ENCODE measurements around the gene FAM50A.
"Not testable (repeated sequence)": the region's sequence is repeated elsewhere in the genome, so short reads cannot be mapped to it uniquely, and the experiment has no call there.

The FAM50A gene

GRCh38 chrX:154494715-154495114, 50.8 kb downstream of the FAM50A start:
- no peak overlapping the region for H3K4me3 ChIP-seq (ENCODE audit: insufficient read length, low read depth)
- H3K27me3 ChIP-seq (ENCODE audit: insufficient read depth, insufficient read length) = no peaks in the 10 kb centered on the region
- H3K4me1 ChIP-seq (ENCODE audit: insufficient read depth, insufficient read length) = no peaks in the 10 kb centered on the region
- no peaks in the 10 kb centered on the region for H3K36me3 ChIP-seq (ENCODE audit: insufficient read depth, insufficient read length, low read length)
- H3K9ac ChIP-seq (ENCODE audit: insufficient read length, low read depth) = no peak overlapping the region
- no peak for DNase-seq (ENCODE audit: low read depth, low spot score)
- TF ChIP-seq ZNF274 (IDR thresholded peaks at IDR 0.05; ENCODE audit: low read depth, low read length) = no peak
- no peak for TF ChIP-seq SUZ12 (IDR thresholded peaks at IDR 0.05; ENCODE audit: extremely low read depth, insufficient read depth, insufficient read length)
- no peak for TF ChIP-seq YY1 (IDR thresholded peaks at IDR 0.05; ENCODE audit: insufficient read depth, insufficient read length)
- H3K9me3 ChIP-seq (ENCODE audit: insufficient read depth, low read length) = no peaks in the 10 kb centered on the region

DNA sequence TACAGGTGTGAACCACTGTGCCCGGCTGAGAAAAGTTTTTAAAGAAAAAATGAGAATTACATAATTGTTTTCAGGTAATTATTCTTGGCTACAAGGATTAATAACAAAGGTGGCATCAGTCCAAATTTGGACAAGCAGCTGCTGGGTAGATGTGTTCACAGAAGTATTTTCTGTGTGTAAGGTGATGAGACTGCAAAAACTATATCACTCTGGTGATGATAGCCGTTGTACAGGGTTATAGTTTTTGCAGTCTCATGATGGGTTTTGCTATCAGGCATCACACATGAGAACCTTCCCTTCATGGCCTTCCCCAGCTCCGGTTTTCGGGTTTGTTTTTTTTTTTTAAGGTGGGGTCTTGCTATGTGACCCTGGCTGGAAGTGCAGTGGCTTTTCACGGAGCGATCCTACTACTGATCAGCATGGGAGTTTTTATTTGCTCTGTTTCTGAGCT, 51.6 kb downstream of the FAM50A start:
- no peaks in the 10 kb centered on the region for H3K9me3 ChIP-seq (ENCODE audit: insufficient read depth, low read length)

DNA sequence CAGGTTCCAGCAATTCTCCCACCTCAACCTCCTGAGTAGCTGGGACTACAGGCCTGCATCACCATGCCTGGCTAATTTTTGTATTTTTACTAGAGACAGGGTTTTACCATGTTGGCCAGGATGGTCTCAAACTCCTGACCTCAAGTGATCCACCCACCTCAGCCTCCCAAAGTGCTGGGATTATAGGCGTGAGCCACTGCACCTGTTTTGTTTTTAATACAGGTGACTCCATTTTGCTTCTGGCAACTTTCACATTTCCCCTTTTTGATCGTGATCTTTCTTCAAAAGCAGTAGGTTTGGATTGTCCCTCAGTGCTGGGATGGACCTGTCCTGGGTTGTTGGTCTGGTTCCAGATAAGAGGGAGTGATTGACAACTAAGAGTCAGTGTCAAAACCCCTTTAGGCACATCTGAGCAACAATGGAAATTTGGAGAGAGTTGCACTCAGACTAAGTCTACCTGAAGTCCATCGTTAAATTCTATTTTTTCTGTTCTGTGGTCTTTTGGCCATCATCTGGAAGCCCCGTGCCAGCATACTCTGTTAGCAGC, 52.7 kb downstream of the FAM50A start:
- DNase-seq (ENCODE audit: low read depth, low spot score); H3K9me3 ChIP-seq (ENCODE audit: insufficient read depth, low read length); H3K9ac ChIP-seq (ENCODE audit: insufficient read length, low read depth); H3K4me3 ChIP-seq (ENCODE audit: insufficient read length, low read depth); H3K36me3 ChIP-seq (ENCODE audit: insufficient read depth, insufficient read length, low read length); H3K4me1 ChIP-seq (ENCODE audit: insufficient read depth, insufficient read length); H3K27me3 ChIP-seq (ENCODE audit: insufficient read depth, insufficient read length): not testable (repeated sequence)

More for the DNA sequence above, 51.6 kb downstream of the FAM50A start:
- no peak for DNase-seq (ENCODE audit: low read depth, low spot score)
- H3K36me3 ChIP-seq (ENCODE audit: insufficient read depth, insufficient read length, low read length) = no peaks in the 10 kb centered on the region
- no peak overlapping the region for H3K9ac ChIP-seq (ENCODE audit: insufficient read length, low read depth)
- H3K4me3 ChIP-seq (ENCODE audit: insufficient read length, low read depth) = no peak overlapping the region
- H3K27me3 ChIP-seq (ENCODE audit: insufficient read depth, insufficient read length) = no peaks in the 10 kb centered on the region
- no peak for TF ChIP-seq YY1 (IDR thresholded peaks at IDR 0.05; ENCODE audit: insufficient read depth, insufficient read length)
- no peak for TF ChIP-seq ZNF274 (IDR thresholded peaks at IDR 0.05; ENCODE audit: low read depth, low read length)
- TF ChIP-seq SUZ12 (IDR thresholded peaks at IDR 0.05; ENCODE audit: extremely low read depth, insufficient read depth, insufficient read length) = no peak
- H3K4me1 ChIP-seq (ENCODE audit: insufficient read depth, insufficient read length) = no peaks in the 10 kb centered on the region

Measured in NT2/D1 (cell line).